HFFc6 (cell line): ENCODE data around the gene SLC28A1. TPM values are rescaled to one million over a fixed set of nuclear protein-coding genes. Genes with fewer than 3 reads are reported as not detected.
A peak's percentile ranks its signal among the peaks of the same experiment; 100 is the strongest.

Experiments
- DNase-seq: peaks from one replicate; pipeline ENCODE4 v3.0.0-alpha.2; 2018
- H3K27ac Mint-ChIP-seq: 2 replicates; pipeline ENCODE4 v1.8.0; 2020; ENCODE audit warnings: mild to moderate bottlenecking, mixed read lengths
- H3K27me3 Mint-ChIP-seq: 2 replicates; pipeline ENCODE4 v1.8.0; 2021; ENCODE audit warnings: mild to moderate bottlenecking, moderate library complexity, mixed read lengths; ENCODE audit not compliant: insufficient read depth
- H3K36me3 Mint-ChIP-seq: 2 replicates; pipeline ENCODE4 v1.8.0; 2021; ENCODE audit warnings: low read depth, mixed read lengths
- H3K4me1 Mint-ChIP-seq: 2 replicates; pipeline ENCODE4 v1.8.0; 2020; ENCODE audit warnings: low read depth, mixed read lengths
- H3K4me3 Mint-ChIP-seq: 2 replicates; pipeline ENCODE4 v1.8.0; 2020; ENCODE audit warnings: mild to moderate bottlenecking, moderate library complexity, mixed read lengths
- H3K9me3 Mint-ChIP-seq: 2 replicates; pipeline ENCODE4 v1.8.0; 2020; ENCODE audit warnings: mild to moderate bottlenecking, mixed read lengths
- total RNA-seq, 6 experiments: library from RNA; stranded (reverse); fragmentation: NEBNext Ultra II Directional; extraction: Animal tissue kit (Norgen Biotek cat#: 25700); gene quantifications; 2 replicates in 1 of 6; 3 replicates in 5 of 6; pipeline ENCODE4 v1.2.3, GENCODE V29; 2021
- TF ChIP-seq, protein P1 (sequence below): fragments of 200-600 bp; sonication (generic); IDR thresholded peaks from 2 replicates; pipeline ENCODE4 v1.5.0; 2021; ENCODE audit warnings: antibody characterized with exemption, mild to moderate bottlenecking

Gene SLC28A1
- total RNA-seq, 6 experiments from 2014 or later = not detected

DNA sequence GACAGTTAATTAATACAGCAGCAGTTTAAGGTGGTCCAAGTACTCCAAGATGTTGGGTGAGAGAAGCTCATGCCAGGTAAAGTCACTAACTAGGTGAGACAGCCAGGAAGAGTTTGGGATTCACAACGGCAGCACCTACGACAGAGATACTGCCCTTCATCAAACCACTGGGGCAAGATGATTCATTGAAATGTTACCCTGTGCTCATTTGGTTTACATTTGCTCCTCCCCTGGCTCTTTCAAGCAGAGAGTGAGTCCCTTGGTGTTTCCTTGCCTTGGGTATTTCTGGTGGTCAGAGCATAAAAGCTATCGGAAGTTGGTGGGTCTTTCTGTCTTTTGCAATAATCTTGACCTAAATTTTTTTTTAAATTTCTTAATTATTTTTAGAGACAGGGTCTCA lies 77.2 kb downstream of the SLC28A1 start:
- no peak for DNase-seq
- Mint-ChIP-seq H3K27me3 (peaks cover 1% of the 10 kb centered on the region; the same call in 1 of the 2 replicates), H3K36me3 (0 out of 2 replicates have a peak, but pooled peaks cover 5% of the 10 kb centered on the region), H3K9me3 (no peaks in the 10 kb centered on the region), H3K27ac (peak overlapping the region; percentile 53; the same call in 1 of the 2 replicates), H3K4me3 (no peak overlapping the region), H3K4me1 (peaks cover 35% of the 10 kb centered on the region)
- TF ChIP-seq, protein P1, sequence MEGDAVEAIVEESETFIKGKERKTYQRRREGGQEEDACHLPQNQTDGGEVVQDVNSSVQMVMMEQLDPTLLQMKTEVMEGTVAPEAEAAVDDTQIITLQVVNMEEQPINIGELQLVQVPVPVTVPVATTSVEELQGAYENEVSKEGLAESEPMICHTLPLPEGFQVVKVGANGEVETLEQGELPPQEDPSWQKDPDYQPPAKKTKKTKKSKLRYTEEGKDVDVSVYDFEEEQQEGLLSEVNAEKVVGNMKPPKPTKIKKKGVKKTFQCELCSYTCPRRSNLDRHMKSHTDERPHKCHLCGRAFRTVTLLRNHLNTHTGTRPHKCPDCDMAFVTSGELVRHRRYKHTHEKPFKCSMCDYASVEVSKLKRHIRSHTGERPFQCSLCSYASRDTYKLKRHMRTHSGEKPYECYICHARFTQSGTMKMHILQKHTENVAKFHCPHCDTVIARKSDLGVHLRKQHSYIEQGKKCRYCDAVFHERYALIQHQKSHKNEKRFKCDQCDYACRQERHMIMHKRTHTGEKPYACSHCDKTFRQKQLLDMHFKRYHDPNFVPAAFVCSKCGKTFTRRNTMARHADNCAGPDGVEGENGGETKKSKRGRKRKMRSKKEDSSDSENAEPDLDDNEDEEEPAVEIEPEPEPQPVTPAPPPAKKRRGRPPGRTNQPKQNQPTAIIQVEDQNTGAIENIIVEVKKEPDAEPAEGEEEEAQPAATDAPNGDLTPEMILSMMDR = no peak

GRCh38 chr15:84962955-84963354 lies 78.5 kb downstream of the SLC28A1 start:
- Mint-ChIP-seq H3K27me3 (peaks cover 1% of the 10 kb centered on the region; the same call in 1 of the 2 replicates), H3K9me3 (no peaks in the 10 kb centered on the region), H3K4me3 (no peak overlapping the region), H3K27ac (no peak overlapping the region), H3K36me3 (0 out of 2 replicates have a peak, but pooled peaks cover 5% of the 10 kb centered on the region), H3K4me1 (peaks cover 35% of the 10 kb centered on the region)
- TF ChIP-seq, protein P1 = no peak
- DNase-seq = no peak

DNA sequence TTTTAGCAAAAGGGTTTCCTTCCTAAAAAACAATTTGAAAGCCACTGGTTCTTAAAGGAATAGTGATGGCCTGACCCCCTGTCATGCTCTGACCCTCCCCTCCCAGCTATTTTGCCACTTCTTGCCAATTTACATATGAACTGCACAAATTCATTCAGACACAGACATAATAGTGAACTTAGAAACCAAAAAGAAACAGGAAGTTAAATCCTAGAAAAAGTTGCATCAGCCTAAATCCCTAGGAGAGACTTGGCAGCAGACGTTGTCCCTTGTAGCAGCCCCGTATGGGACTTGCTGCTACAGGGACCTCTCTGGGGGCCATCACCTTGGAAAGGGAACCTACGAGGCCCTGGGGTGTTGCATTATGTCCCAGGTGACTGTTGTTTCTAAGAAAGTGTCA lies 82.9 kb downstream of the SLC28A1 start:
- Mint-ChIP-seq H3K9me3 (no peaks in the 10 kb centered on the region), H3K4me1 (peaks cover 4% of the 10 kb centered on the region), H3K27ac (no peak overlapping the region), H3K4me3 (no peak overlapping the region), H3K36me3 (0 out of 2 replicates have a peak, but pooled peaks cover 5% of the 10 kb centered on the region), H3K27me3 (peaks cover 10% of the 10 kb centered on the region; the same call in 1 of the 2 replicates)
- DNase-seq = no peak
- TF ChIP-seq, protein P1 = no peak

DNA sequence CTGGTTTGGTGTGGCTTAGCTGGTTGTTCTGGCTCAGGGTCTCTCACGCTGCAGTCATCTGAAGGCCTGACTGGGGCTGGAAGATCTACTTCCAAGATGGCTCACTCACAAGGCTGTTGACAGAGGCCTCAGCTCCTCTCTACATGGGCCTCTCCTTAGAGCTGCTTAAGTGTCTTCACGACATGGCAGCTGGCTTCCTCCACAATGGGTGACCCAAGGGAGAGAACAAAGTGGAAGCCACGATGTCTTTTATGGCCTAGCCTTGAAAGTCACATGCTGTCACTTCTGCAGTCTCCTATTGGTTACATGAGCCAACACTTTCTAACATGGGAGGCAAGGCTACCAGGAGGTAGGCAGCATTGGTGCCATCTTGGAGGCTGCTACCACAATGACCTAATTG lies 83.8 kb downstream of the SLC28A1 start:
- peaks cover 13% of the 10 kb centered on the region; the same call in 1 of the 2 replicates for H3K27me3 Mint-ChIP-seq
- TF ChIP-seq, protein P1 = no peak
- H3K4me3 Mint-ChIP-seq = no peak overlapping the region
- H3K27ac Mint-ChIP-seq = no peak overlapping the region
- H3K9me3 Mint-ChIP-seq = no peaks in the 10 kb centered on the region
- DNase-seq = no peak
- H3K36me3 Mint-ChIP-seq = 0 out of 2 replicates have a peak, but pooled peaks cover 5% of the 10 kb centered on the region
- no peaks in the 10 kb centered on the region for H3K4me1 Mint-ChIP-seq

DNA sequence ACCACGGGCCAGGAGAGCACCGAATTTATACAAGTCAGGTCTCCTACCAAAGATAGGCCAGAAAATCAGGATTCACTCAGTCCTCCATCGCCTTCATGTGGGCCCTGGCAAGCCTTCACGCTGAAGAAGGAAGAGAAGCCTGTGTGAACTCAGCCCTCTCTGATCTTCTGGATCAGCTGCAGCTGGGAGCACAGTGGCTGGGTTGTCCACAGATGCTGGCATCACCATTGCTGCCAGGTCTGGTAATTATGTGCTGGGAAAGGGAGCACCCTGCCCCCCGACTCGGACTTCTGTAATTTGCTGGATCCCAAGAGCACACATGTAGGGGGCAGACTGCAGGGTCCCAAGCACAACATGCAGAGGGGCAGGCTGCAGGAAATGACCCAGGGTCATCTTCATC lies 84.8 kb downstream of the SLC28A1 start:
- H3K4me3 Mint-ChIP-seq = no peak overlapping the region
- H3K4me1 Mint-ChIP-seq = no peaks in the 10 kb centered on the region
- no peaks in the 10 kb centered on the region for H3K36me3 Mint-ChIP-seq
- no peak overlapping the region for H3K27ac Mint-ChIP-seq
- peaks cover 18% of the 10 kb centered on the region; the same call in 1 of the 2 replicates for H3K27me3 Mint-ChIP-seq
- H3K9me3 Mint-ChIP-seq = no peaks in the 10 kb centered on the region
- no peak for DNase-seq
- TF ChIP-seq, protein P1 = no peak
